SW480 (cell line): Measurements from ENCODE around the gene DENND2A.

ENCODE experiments used
- DNase-seq: peaks from one replicate; pipeline ENCODE4 v3.0.0-alpha.2; 2016; ENCODE audit warnings: low spot score

DENND2A gene

GRCh38 chr7:140619176-140619575, 21.4 kb downstream of the DENND2A start:
- no peak for DNase-seq

- no peak for DNase-seq
Observed at GRCh38 chr7:140618306-140618705, 22.3 kb downstream of the DENND2A start.

- DNase-seq: no peak
Observed at GRCh38 chr7:140617081-140617480, 23.5 kb downstream of the DENND2A start.

GRCh38 chr7:140616328-140616727, 24.3 kb downstream of the DENND2A start:
- no peak for DNase-seq

- DNase-seq: no peak
Observed at GRCh38 chr7:140611641-140612040, 29.0 kb downstream of the DENND2A start.

- no peak for DNase-seq
Observed at GRCh38 chr7:140610204-140611165, 30.1 kb downstream of the DENND2A start.

- no peak for DNase-seq
Observed at GRCh38 chr7:140609646-140610045, 31.0 kb downstream of the DENND2A start.

GRCh38 chr7:140607441-140607989, 33.1 kb downstream of the DENND2A start:
- no peak for DNase-seq

- DNase-seq: no peak
Observed at GRCh38 chr7:140605337-140605736, 35.3 kb downstream of the DENND2A start.

- no peak for DNase-seq
Observed at GRCh38 chr7:140604760-140605159, 35.9 kb downstream of the DENND2A start.

GRCh38 chr7:140604076-140604475, 36.5 kb downstream of the DENND2A start:
- no peak for DNase-seq

GRCh38 chr7:140601566-140602174, 38.9 kb downstream of the DENND2A start:
- DNase-seq: no peak

- no peak for DNase-seq
Observed at GRCh38 chr7:140600341-140600740, 40.3 kb downstream of the DENND2A start.

GRCh38 chr7:140597428-140597949, 43.1 kb downstream of the DENND2A start:
- no peak for DNase-seq

- no peak for DNase-seq
Observed at GRCh38 chr7:140596519-140597427, 43.8 kb downstream of the DENND2A start.

GRCh38 chr7:140595468-140596092, 45.0 kb downstream of the DENND2A start:
- DNase-seq: no peak

- DNase-seq: no peak
Observed at GRCh38 chr7:140594131-140594691, 46.4 kb downstream of the DENND2A start.

GRCh38 chr7:140593672-140593982, 47.0 kb downstream of the DENND2A start:
- no peak for DNase-seq

GRCh38 chr7:140592964-140593671, 47.5 kb downstream of the DENND2A start:
- DNase-seq: no peak

GRCh38 chr7:140591180-140591902, 49.3 kb downstream of the DENND2A start:
- DNase-seq: peak; percentile 14
